ENCODE results near the gene MAN1A1.

- TF ChIP-seq, protein P1, sequence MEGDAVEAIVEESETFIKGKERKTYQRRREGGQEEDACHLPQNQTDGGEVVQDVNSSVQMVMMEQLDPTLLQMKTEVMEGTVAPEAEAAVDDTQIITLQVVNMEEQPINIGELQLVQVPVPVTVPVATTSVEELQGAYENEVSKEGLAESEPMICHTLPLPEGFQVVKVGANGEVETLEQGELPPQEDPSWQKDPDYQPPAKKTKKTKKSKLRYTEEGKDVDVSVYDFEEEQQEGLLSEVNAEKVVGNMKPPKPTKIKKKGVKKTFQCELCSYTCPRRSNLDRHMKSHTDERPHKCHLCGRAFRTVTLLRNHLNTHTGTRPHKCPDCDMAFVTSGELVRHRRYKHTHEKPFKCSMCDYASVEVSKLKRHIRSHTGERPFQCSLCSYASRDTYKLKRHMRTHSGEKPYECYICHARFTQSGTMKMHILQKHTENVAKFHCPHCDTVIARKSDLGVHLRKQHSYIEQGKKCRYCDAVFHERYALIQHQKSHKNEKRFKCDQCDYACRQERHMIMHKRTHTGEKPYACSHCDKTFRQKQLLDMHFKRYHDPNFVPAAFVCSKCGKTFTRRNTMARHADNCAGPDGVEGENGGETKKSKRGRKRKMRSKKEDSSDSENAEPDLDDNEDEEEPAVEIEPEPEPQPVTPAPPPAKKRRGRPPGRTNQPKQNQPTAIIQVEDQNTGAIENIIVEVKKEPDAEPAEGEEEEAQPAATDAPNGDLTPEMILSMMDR (IDR thresholded peaks at IDR 0.05): no peak
- TF ChIP-seq POLR2A (IDR thresholded peaks at IDR 0.05): no peak
These were observed 105.9 kb downstream of the MAN1A1 start for GRCh38 chr6:119243657-119244056.

All from body of pancreas (tissue), 4 donors.